H1 (cell line): ENCODE measurements around the gene MAGI1. TPM values are rescaled to one million over a fixed set of nuclear protein-coding genes. Genes with fewer than 3 reads are reported as not detected.

Experiments used
- CHD7 ChIP-seq: fragments of 300-600 bp; sonication (generic); IDR thresholded peaks from 2 replicates; pipeline ENCODE4 v1.7.1; 2012; ENCODE audit warnings: low read length, moderate library complexity, mild to moderate bottlenecking, inconsistent platforms; ENCODE audit not compliant: insufficient replicate concordance
- KDM4A ChIP-seq: IDR thresholded peaks from one replicate; pipeline ENCODE4 v1.7.1; 2012; ENCODE audit warnings: low read depth, mild to moderate bottlenecking, moderate library complexity, low read length, inconsistent platforms; ENCODE audit not compliant: severe bottlenecking
- polyA plus RNA-seq, 7 experiments: library from polyadenylated mRNA; depleted of rRNA in 3 of 7; stranded (reverse) in 5 of 7; unstranded in 2 of 7; fragments of >200 nt in 5 of 7; fragments of 200-250 nt in 2 of 7; gene quantifications; 1 replicate in 5 of 7; 2 replicates in 1 of 7; 4 replicates in 1 of 7; pipeline versions ENCODE4 v1.2.1 to v1.2.3, GENCODE V29; 2011 to 2013; ENCODE audit warnings: missing spikeins in 2 of 7, mixed read lengths in 2 of 7
- total RNA-seq: library from RNA; stranded (reverse); fragmentation: NEBNext Ultra II Directional; extraction: Animal tissue kit (Norgen Biotek cat#: 25700); gene quantifications from 2 replicates; pipeline ENCODE4 v1.2.1, GENCODE V29; 2021
- TF ChIP-seq, protein P1 (sequence below): IDR thresholded peaks from 2 replicates; pipeline ENCODE4 v1.6.1; 2012; ENCODE audit warnings: inconsistent platforms

The MAGI1 gene
- total and polyA plus RNA-seq, 2 of the 8 experiments (the other 6 are each of a cell fraction or from before 2014, with no cell fraction given) = 19.8 to 78.0 TPM

GRCh38 chr3:65371053-65371452 is 667.7 kb downstream of the MAGI1 start (continued):
- no peak for TF ChIP-seq CHD7
- TF ChIP-seq, protein P1, sequence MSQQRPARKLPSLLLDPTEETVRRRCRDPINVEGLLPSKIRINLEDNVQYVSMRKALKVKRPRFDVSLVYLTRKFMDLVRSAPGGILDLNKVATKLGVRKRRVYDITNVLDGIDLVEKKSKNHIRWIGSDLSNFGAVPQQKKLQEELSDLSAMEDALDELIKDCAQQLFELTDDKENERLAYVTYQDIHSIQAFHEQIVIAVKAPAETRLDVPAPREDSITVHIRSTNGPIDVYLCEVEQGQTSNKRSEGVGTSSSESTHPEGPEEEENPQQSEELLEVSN = no peak
- TF ChIP-seq KDM4A = no peak
